ENCODE data around the gene ADAMTS16. TPM values are rescaled to one million over a fixed set of nuclear protein-coding genes. Genes with fewer than 3 reads are reported as not detected.
A peak's percentile ranks its signal among the peaks of the same experiment; 100 is the strongest.

The ADAMTS16 gene
- total and polyA plus RNA-seq, 9 of the 15 experiments (the other 6 are each of a cell fraction or from before 2014, with no cell fraction given): not detected

GRCh38 chr5:5351288-5351979 lies 211.3 kb downstream of the ADAMTS16 start (continued):
- no peak for TF ChIP-seq MIER1 (IDR thresholded peaks at IDR 0.05; ENCODE audit: low read depth)
- TF ChIP-seq, protein P1, sequence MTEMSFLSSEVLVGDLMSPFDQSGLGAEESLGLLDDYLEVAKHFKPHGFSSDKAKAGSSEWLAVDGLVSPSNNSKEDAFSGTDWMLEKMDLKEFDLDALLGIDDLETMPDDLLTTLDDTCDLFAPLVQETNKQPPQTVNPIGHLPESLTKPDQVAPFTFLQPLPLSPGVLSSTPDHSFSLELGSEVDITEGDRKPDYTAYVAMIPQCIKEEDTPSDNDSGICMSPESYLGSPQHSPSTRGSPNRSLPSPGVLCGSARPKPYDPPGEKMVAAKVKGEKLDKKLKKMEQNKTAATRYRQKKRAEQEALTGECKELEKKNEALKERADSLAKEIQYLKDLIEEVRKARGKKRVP (CRISPR knock-in tag; IDR thresholded peaks at IDR 0.05): peak; percentile 84
- TF ChIP-seq SAP30 (IDR thresholded peaks at IDR 0.05; ENCODE audit: borderline replicate concordance, insufficient read depth, low read depth, low read length, poor library complexity, severe bottlenecking): no peak
- TF ChIP-seq ZSCAN29 (IDR thresholded peaks at IDR 0.05): no peak
- TF ChIP-seq ZNF766 (CRISPR knock-in tag; conservative IDR thresholded peaks at IDR 0.05): no peak
- no peak for TF ChIP-seq ESRRA (IDR thresholded peaks at IDR 0.05; ENCODE audit: borderline replicate concordance, low read depth)
- TF ChIP-seq ZNF311 (CRISPR knock-in tag; IDR thresholded peaks at IDR 0.05): peak; percentile 70; the same call in 1 of the 2 replicates
- TF ChIP-seq C11orf30 (IDR thresholded peaks at IDR 0.05; ENCODE audit: low read depth): no peak
- TF ChIP-seq WHSC1 (IDR thresholded peaks at IDR 0.05; ENCODE audit: low read length): no peak
- no peak for TF ChIP-seq TCF15 (CRISPR knock-in tag; IDR thresholded peaks at IDR 0.05)
- no peak for TF ChIP-seq ZNF79 (CRISPR knock-in tag; IDR thresholded peaks at IDR 0.05; ENCODE audit: low read depth)
- TF ChIP-seq SIN3B (IDR thresholded peaks at IDR 0.05; ENCODE audit: low read depth): no peak
- peak; percentile 31; the same call in 1 of the 2 replicates for TF ChIP-seq DPF2 (IDR thresholded peaks at IDR 0.05)
- no peak for TF ChIP-seq HDAC6 (IDR thresholded peaks at IDR 0.05; ENCODE audit: low read depth, low read length)
- peak; percentile 77 for TF ChIP-seq CEBPB (tag; IDR thresholded peaks at IDR 0.05)
- TF ChIP-seq HMG20A (CRISPR knock-in tag; conservative IDR thresholded peaks at IDR 0.05): no peak
- no peak for TF ChIP-seq ZNF121 (CRISPR knock-in tag; conservative IDR thresholded peaks at IDR 0.05)
- no peak for TF ChIP-seq KDM4B (IDR thresholded peaks at IDR 0.05; ENCODE audit: borderline replicate concordance in 2 of 2, low read depth in 1 of 2)
- TF ChIP-seq HNRNPH1 (optimal IDR thresholded peaks at IDR 0.05; ENCODE audit: low read depth, low read length): no peak
- TF ChIP-seq ZNF217 (CRISPR knock-in tag; IDR thresholded peaks at IDR 0.05): no peak
- no peak for TF ChIP-seq ZNF133 (CRISPR knock-in tag; IDR thresholded peaks at IDR 0.05)
- no peak for TF ChIP-seq ZNF134 (CRISPR knock-in tag; conservative IDR thresholded peaks at IDR 0.05)
- peak in 1 of 2 experiments; percentile 64; a peak in 1 of 4 replicates for TF ChIP-seq ZNF639 (CRISPR knock-in tag; conservative IDR thresholded peaks at IDR 0.05 in 1 of 2, IDR thresholded peaks at IDR 0.05 in 1 of 2)
- TF ChIP-seq, protein P2, sequence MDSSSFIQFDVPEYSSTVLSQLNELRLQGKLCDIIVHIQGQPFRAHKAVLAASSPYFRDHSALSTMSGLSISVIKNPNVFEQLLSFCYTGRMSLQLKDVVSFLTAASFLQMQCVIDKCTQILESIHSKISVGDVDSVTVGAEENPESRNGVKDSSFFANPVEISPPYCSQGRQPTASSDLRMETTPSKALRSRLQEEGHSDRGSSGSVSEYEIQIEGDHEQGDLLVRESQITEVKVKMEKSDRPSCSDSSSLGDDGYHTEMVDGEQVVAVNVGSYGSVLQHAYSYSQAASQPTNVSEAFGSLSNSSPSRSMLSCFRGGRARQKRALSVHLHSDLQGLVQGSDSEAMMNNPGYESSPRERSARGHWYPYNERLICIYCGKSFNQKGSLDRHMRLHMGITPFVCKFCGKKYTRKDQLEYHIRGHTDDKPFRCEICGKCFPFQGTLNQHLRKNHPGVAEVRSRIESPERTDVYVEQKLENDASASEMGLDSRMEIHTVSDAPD (CRISPR knock-in tag; IDR thresholded peaks at IDR 0.05): no peak
